C4-2B (cell line): Measurements from ENCODE around the gene CLDN6.

Source experiments
- ZFX ChIP-seq: fragments of 450-650 bp; IDR thresholded peaks from 2 replicates; pipeline ENCODE4 v1.6.1; 2017
- TF ChIP-seq, protein P1 (sequence below): fragments of 450-650 bp; conservative IDR thresholded peaks from 2 replicates; pipeline ENCODE4 v1.5.1; 2017; ENCODE audit warnings: mild to moderate bottlenecking

DNA sequence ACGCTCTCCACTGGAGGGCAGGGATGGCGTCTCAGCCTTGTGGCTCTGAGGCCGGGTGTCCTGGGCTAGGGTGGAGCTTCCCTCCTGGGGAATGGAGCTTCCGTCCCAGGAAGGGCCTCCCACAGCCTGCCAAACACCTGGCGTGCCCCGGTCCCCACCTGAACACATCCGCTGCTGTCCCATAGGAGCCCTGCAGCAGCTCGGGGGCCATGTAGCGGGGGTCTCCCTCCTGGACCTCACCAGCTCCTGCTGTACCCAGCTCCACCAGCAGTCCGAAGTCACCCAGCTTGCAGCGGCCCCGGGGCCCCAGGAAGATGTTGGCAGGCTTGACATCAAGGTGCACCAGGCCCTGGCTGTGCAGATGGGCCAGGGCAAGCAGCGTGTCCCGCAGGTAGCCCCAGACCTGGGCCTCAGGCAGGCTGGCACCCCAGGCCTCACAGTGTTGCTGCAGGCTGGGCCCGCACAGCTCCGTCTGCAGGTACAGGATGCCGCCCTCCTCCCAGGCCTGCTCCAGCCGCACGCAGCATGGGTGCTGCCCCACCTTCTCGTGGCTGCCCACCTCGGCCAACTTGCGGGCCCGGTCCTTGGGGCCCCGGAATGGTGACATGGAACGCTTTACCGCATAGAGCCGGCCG is 42.7 kb downstream of the CLDN6 start:
- TF ChIP-seq, protein P1, sequence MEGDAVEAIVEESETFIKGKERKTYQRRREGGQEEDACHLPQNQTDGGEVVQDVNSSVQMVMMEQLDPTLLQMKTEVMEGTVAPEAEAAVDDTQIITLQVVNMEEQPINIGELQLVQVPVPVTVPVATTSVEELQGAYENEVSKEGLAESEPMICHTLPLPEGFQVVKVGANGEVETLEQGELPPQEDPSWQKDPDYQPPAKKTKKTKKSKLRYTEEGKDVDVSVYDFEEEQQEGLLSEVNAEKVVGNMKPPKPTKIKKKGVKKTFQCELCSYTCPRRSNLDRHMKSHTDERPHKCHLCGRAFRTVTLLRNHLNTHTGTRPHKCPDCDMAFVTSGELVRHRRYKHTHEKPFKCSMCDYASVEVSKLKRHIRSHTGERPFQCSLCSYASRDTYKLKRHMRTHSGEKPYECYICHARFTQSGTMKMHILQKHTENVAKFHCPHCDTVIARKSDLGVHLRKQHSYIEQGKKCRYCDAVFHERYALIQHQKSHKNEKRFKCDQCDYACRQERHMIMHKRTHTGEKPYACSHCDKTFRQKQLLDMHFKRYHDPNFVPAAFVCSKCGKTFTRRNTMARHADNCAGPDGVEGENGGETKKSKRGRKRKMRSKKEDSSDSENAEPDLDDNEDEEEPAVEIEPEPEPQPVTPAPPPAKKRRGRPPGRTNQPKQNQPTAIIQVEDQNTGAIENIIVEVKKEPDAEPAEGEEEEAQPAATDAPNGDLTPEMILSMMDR: no peak
- TF ChIP-seq ZFX: no peak
